LNCAP (cell line): ENCODE data around the gene HOXC6.

Experiments
- CTCF ChIP-seq: fragments of 450-650 bp; IDR thresholded peaks from 2 replicates; pipeline ENCODE4 v1.5.1; 2017; ENCODE audit warnings: mild to moderate bottlenecking

The HOXC6 gene

GRCh38 chr12:54051874-54052437 is 23.7 kb downstream of the HOXC6 start:
- TF ChIP-seq CTCF: no peak

GRCh38 chr12:54052438-54053002 is 24.3 kb downstream of the HOXC6 start:
- no peak for TF ChIP-seq CTCF

GRCh38 chr12:54053003-54053750 is 24.9 kb downstream of the HOXC6 start:
- TF ChIP-seq CTCF: no peak

- no peak for TF ChIP-seq CTCF
These were observed 25.8 kb downstream of the HOXC6 start, which contains the start of gene HOXC4 for GRCh38 chr12:54053751-54054741. TSS of gene HOXC4 (plus strand) at chr12:54053835. CDS start at chr12:54053923, 88 bp downstream.

- no peak for TF ChIP-seq CTCF
These were observed 26.5 kb downstream of the HOXC6 start for GRCh38 chr12:54054742-54055194.

- TF ChIP-seq CTCF: no peak
These were observed 27.3 kb downstream of the HOXC6 start for GRCh38 chr12:54055552-54055951.

GRCh38 chr12:54056110-54056509 is 27.9 kb downstream of the HOXC6 start:
- no peak for TF ChIP-seq CTCF
